GM10266 (cell line): ENCODE data around the gene FTSJ1.

ENCODE experiments used
- DNase-seq: peaks from one replicate; pipeline ENCODE4 v3.0.0; 2012; ENCODE audit errors: extremely low spot score
- CTCF ChIP-seq: IDR thresholded peaks from 2 replicates; pipeline ENCODE4 v1.5.1; 2012; ENCODE audit warnings: mild to moderate bottlenecking, low read depth; ENCODE audit not compliant: control insufficient read depth, insufficient read depth; ENCODE audit errors: missing control alignments

FTSJ1 gene

GRCh38 chrX:48498374-48498809, 22.4 kb downstream of the FTSJ1 start:
- no peak for TF ChIP-seq CTCF
- DNase-seq, result no peak

GRCh38 chrX:48504261-48504660, 28.3 kb downstream of the FTSJ1 start:
- TF ChIP-seq CTCF, result no peak
- DNase-seq, result no peak

- no peak for DNase-seq
These were observed 29.5 kb downstream of the FTSJ1 start for GRCh38 chrX:48505481-48505880.

GRCh38 chrX:48507246-48507645, 31.2 kb downstream of the FTSJ1 start:
- no peak for DNase-seq
- no peak for TF ChIP-seq CTCF

More at GRCh38 chrX:48505481-48505880, 29.5 kb downstream of the FTSJ1 start:
- no peak for TF ChIP-seq CTCF

GRCh38 chrX:48508400-48509244, 32.6 kb downstream of the FTSJ1 start, which contains the start of gene PORCN:
PORCN (plus strand) TSS chrX:48508992; CDS start chrX:48509821, 829 bp downstream.
- DNase-seq, result peak; percentile 89
- no peak for TF ChIP-seq CTCF

- DNase-seq, result peak; percentile 6
- TF ChIP-seq CTCF, result no peak
These were observed 33.2 kb downstream of the FTSJ1 start for GRCh38 chrX:48509245-48509590.

- no peak for TF ChIP-seq CTCF
- DNase-seq, result no peak
These were observed 33.6 kb downstream of the FTSJ1 start for GRCh38 chrX:48509619-48510018.
